Nephron progenitor cell (in vitro differentiated cells): ENCODE data around the gene MYL2.
A peak's percentile ranks its signal among the peaks of the same experiment; 100 is the strongest.

Experiments used
- DNase-seq: peaks from one replicate; pipeline ENCODE4 v3.0.0; 2021
- H3K27ac Mint-ChIP-seq: 2 replicates; pipeline ENCODE4 v1.8.0; 2021; ENCODE audit warnings: mild to moderate bottlenecking, moderate library complexity, mixed read lengths
- H3K27me3 Mint-ChIP-seq: 2 replicates; pipeline ENCODE4 v1.8.0; 2021; ENCODE audit warnings: mild to moderate bottlenecking, low read depth, mixed read lengths; ENCODE audit not compliant: poor library complexity
- H3K36me3 Mint-ChIP-seq: 2 replicates; pipeline ENCODE4 v1.8.0; 2021; ENCODE audit warnings: low read depth, mixed read lengths
- H3K4me1 Mint-ChIP-seq: 2 replicates; pipeline ENCODE4 v1.8.0; 2021; ENCODE audit warnings: mixed read lengths
- H3K4me3 Mint-ChIP-seq: 2 replicates; pipeline ENCODE4 v1.8.0; 2021; ENCODE audit warnings: mild to moderate bottlenecking, moderate library complexity, mixed read lengths
- H3K9me3 Mint-ChIP-seq: 2 replicates; pipeline ENCODE4 v1.8.0; 2021; ENCODE audit warnings: mild to moderate bottlenecking, moderate library complexity, mixed read lengths
- TF ChIP-seq, protein P1 (sequence below): fragments of 200-600 bp; sonication (generic); IDR thresholded peaks from 2 replicates; pipeline ENCODE4 v1.5.0; 2021; ENCODE audit warnings: antibody characterized with exemption

MYL2 gene

DNA sequence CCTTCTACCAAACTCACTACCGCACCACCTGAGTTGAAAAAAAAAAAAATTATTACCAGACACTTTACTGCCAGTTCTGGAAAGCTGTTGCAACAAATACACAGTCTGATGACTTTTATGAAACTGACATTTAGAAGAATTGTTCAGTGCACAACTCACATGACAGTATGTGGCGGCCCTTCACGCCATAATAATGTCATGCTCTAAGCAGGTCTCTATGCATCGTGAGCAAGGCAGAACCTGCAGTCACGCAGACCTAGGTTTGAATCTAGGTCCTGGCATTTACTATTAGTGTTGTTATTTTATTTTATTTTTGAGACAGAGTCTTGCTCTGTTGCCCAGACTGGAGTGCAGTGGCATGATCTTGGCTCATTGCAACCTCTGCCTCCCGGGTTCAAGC is 8.1 kb downstream of the MYL2 start:
- Mint-ChIP-seq H3K27ac (no peak overlapping the region), H3K36me3 (no peaks in the 10 kb centered on the region), H3K27me3 (peaks cover under 1% of the 10 kb centered on the region), H3K4me1 (peaks cover 40% of the 10 kb centered on the region), H3K4me3 (no peak overlapping the region), H3K9me3 (peaks cover 3% of the 10 kb centered on the region)
- TF ChIP-seq, protein P1, sequence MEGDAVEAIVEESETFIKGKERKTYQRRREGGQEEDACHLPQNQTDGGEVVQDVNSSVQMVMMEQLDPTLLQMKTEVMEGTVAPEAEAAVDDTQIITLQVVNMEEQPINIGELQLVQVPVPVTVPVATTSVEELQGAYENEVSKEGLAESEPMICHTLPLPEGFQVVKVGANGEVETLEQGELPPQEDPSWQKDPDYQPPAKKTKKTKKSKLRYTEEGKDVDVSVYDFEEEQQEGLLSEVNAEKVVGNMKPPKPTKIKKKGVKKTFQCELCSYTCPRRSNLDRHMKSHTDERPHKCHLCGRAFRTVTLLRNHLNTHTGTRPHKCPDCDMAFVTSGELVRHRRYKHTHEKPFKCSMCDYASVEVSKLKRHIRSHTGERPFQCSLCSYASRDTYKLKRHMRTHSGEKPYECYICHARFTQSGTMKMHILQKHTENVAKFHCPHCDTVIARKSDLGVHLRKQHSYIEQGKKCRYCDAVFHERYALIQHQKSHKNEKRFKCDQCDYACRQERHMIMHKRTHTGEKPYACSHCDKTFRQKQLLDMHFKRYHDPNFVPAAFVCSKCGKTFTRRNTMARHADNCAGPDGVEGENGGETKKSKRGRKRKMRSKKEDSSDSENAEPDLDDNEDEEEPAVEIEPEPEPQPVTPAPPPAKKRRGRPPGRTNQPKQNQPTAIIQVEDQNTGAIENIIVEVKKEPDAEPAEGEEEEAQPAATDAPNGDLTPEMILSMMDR: no peak
- no peak for DNase-seq

DNA sequence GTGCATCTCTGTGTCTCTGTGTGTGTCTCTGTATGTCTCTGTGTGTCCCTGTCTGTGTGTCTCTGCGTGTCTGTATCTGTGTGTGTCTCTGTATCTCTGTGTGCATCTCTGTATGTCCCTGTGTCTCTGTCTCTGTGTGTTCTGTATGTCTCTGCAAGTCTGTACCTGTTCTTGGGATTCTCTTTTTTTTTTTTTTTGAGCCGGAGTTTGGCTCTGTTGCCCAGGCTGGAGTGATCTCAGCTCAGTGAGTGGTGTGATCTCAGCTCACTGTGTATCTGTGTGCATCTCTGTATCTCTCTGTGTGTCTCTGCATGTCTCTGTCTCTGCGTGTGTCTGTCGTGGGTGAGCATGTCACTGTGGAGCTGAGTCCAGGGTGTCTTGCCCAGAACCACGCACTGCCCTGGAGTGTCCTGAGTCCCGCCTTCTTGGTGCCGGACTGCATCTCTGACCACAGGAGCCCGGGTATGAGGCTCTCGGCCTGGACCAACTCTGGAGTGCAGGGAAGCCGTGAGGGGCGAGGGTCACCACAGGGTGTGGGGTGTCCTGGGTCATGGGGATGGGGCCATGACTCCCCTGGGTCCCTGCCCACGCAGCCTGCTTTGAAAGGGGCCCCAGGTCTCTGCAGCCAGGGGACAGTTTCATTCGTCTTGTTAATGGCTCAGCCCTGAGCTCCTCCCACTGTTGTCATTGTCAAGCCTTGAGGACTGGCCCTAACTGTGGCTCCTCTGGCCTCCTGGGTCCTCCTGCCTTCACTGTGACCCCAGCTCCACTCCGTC is 11.8 kb downstream of the MYL2 start:
- H3K27me3 Mint-ChIP-seq: peaks cover 3% of the 10 kb centered on the region
- peak overlapping the region; percentile 12 for H3K27ac Mint-ChIP-seq
- no peak overlapping the region for H3K4me3 Mint-ChIP-seq
- H3K4me1 Mint-ChIP-seq: peaks cover 51% of the 10 kb centered on the region
- no peaks in the 10 kb centered on the region for H3K9me3 Mint-ChIP-seq
- no peak for DNase-seq
- H3K36me3 Mint-ChIP-seq: no peaks in the 10 kb centered on the region
- TF ChIP-seq, protein P1: no peak

DNA sequence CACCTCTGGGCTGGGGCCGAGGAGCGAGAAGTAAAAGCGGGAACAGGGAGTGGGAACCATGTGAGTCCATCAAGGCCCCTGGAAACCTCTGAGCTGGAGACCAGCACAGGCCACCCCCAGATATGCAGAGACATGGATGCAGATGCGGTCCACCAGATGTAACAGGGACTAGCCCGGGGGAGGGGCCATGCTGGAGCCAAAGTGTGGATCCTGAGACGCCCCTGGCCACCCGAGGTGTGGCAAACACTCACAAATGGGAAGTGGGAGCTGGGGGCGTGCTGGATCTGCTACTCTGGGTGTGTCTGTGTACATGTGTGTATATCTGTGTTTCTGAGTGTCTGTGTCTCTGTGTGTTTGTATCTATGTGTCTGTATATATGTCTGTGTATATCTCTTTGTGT is 12.8 kb downstream of the MYL2 start:
- no peak for DNase-seq
- Mint-ChIP-seq H3K4me1 (peaks cover 51% of the 10 kb centered on the region), H3K27ac (no peak overlapping the region), H3K36me3 (no peaks in the 10 kb centered on the region), H3K4me3 (no peak overlapping the region), H3K9me3 (no peaks in the 10 kb centered on the region), H3K27me3 (peaks cover 3% of the 10 kb centered on the region)
- TF ChIP-seq, protein P1: no peak

DNA sequence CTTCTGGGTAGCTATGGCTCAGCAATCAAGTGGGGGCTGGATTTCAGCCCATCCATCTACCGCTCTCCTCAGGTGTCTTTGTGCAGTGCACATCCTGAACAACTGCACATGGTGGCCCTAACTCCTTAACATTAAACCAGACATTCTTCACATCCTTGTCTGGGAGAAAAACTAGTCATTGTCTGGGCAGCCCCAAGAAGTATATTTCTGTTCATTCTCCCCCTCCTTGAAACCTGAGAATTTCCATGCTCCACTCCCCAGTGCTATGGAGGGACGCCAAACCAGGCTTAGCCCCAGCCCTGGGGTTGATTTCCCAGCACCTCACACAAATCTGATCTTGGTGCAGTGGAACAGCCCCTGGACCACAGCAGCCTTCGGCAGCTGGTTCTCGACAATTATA is 13.4 kb downstream of the MYL2 start:
- no peak overlapping the region for H3K4me3 Mint-ChIP-seq
- H3K4me1 Mint-ChIP-seq: peaks cover 51% of the 10 kb centered on the region
- DNase-seq: no peak
- H3K27me3 Mint-ChIP-seq: peaks cover 3% of the 10 kb centered on the region
- H3K9me3 Mint-ChIP-seq: no peaks in the 10 kb centered on the region
- peak overlapping the region; percentile 64 for H3K27ac Mint-ChIP-seq
- TF ChIP-seq, protein P1: no peak
- no peaks in the 10 kb centered on the region for H3K36me3 Mint-ChIP-seq

DNA sequence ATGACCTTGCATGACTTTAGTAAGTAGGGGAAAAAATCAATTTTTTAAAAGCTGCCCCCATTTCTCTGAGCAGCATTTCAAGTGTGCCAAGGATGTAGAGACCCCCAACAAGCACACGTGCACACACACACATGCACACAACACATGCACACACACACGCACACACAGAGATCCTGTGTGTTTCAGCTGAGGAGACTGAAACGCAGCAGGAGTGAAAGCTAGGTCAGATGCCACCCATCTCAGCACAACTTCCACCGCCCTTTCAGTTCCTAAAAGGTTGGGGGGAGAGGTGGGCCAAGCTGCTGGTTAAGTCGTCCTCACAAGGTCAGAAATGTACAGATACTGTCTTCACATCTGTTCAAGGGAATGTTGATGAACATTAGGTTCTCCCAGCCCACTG is 13.9 kb downstream of the MYL2 start:
- no peak overlapping the region for H3K27ac Mint-ChIP-seq
- H3K36me3 Mint-ChIP-seq: no peaks in the 10 kb centered on the region
- no peaks in the 10 kb centered on the region for H3K9me3 Mint-ChIP-seq
- DNase-seq: no peak
- peaks cover 3% of the 10 kb centered on the region for H3K27me3 Mint-ChIP-seq
- peaks cover 50% of the 10 kb centered on the region for H3K4me1 Mint-ChIP-seq
- H3K4me3 Mint-ChIP-seq: no peak overlapping the region
- TF ChIP-seq, protein P1: no peak

DNA sequence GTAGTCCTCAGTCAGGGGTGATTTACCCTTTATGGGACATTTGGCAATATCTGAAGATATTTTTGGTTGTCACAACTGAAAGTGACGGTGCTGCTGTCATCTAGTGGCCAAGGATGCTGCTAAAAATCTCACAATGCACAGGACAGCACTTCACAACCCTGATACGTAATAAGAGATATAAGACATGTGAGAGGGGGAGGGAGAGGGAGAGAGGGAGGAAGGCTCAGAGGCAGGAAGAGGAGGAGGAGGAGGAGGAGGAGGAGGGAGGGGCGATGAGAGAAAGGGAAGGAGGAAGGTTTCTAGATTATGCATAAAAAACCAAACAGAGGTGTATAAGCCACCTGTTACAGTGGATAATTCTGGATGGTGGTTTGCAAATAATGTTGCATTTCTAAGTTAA is 14.3 kb downstream of the MYL2 start:
- no peak for DNase-seq
- Mint-ChIP-seq H3K27ac (no peak overlapping the region), H3K36me3 (no peaks in the 10 kb centered on the region), H3K4me3 (no peak overlapping the region), H3K27me3 (peaks cover 3% of the 10 kb centered on the region), H3K4me1 (peaks cover 47% of the 10 kb centered on the region), H3K9me3 (no peaks in the 10 kb centered on the region)
- TF ChIP-seq, protein P1: no peak
